ENCODE results near the gene F10. TPM values are rescaled to one million over a fixed set of nuclear protein-coding genes. Genes with fewer than 3 reads are reported as not detected.

The F10 gene
- polyA plus RNA-seq, 1 of the 3 experiments (the other 2 are of a cell fraction), result 12.5 TPM

- no peaks in the 10 kb centered on the region for H3K79me2 ChIP-seq (ENCODE audit: insufficient read depth)
- WGBS (ENCODE audit: low lambda C conversion rate), result 85% methylated on average over 17 of the region's 24 CpGs
- no peaks in the 10 kb centered on the region for H3K27me3 ChIP-seq (ENCODE audit: insufficient read depth)
- H3K9ac ChIP-seq, result no peak overlapping the region
- no peaks in the 10 kb centered on the region for H3F3A ChIP-seq (replicated peaks; ENCODE audit: insufficient read depth)
- DNase-seq, result no peak
- no peak overlapping the region for H3K4me3 ChIP-seq (ENCODE audit: low read depth in 2 of 2, low read length in 1 of 2)
- TF ChIP-seq CTCF (IDR thresholded peaks at IDR 0.05) (no peak), USF2 (IDR thresholded peaks at IDR 0.05; ENCODE audit: borderline replicate concordance, low read depth, low read length) (no peak), MXI1 (IDR thresholded peaks at IDR 0.05; ENCODE audit: low read depth, low read length) (no peak), IRF3 (IDR thresholded peaks at IDR 0.05; ENCODE audit: low read depth, low read length) (no peak), SMC3 (IDR thresholded peaks at IDR 0.05; ENCODE audit: low read depth, low read length) (no peak), TEAD4 (IDR thresholded peaks at IDR 0.05; ENCODE audit: borderline replicate concordance, insufficient read depth) (no peak), FOXM1 (IDR thresholded peaks at IDR 0.05; ENCODE audit: low read depth) (no peak), MAX (IDR thresholded peaks at IDR 0.05; ENCODE audit: low read depth) (no peak), RCOR1 (IDR thresholded peaks at IDR 0.05; ENCODE audit: low read length) (no peak), MEF2A (IDR thresholded peaks at IDR 0.05; ENCODE audit: borderline replicate concordance, low read depth) (no peak), FOXJ3 (CRISPR knock-in tag; IDR thresholded peaks at IDR 0.05) (no peak), USF1 (IDR thresholded peaks at IDR 0.05; ENCODE audit: borderline replicate concordance, low read depth) (no peak), GATA2 (CRISPR knock-in tag; IDR thresholded peaks at IDR 0.05) (no peak), FOSL2 (IDR thresholded peaks at IDR 0.05; ENCODE audit: borderline replicate concordance, low read depth) (no peak), EP300 (IDR thresholded peaks at IDR 0.05; ENCODE audit: borderline replicate concordance in 1 of 2, low read depth in 1 of 2, low read length in 1 of 2) (no peak)
- peaks cover 0 to 9% of the 10 kb centered on the region in 2 experiments; a peak in 1 of 4 replicates for H3K4me1 ChIP-seq (ENCODE audit: control insufficient read depth in 1 of 2, insufficient read depth in 2 of 2, low read depth in 1 of 2, low read length in 1 of 2)
- H3K36me3 ChIP-seq (replicated peaks in 1 of 2; ENCODE audit: control insufficient read depth in 1 of 2, insufficient read depth in 2 of 2, low read length in 1 of 2), result no peaks in the 10 kb centered on the region
- no peak overlapping the region for H3K4me2 ChIP-seq
- POLR2A ChIA-PET, result no interaction called here
- H4K20me1 ChIP-seq (ENCODE audit: insufficient read depth), result no peaks in the 10 kb centered on the region
- no peak overlapping the region for H2AFZ ChIP-seq (ENCODE audit: low read depth)
- H3K9me3 ChIP-seq, result no peaks in the 10 kb centered on the region
- H3K9me2 ChIP-seq, result no peaks in the 10 kb centered on the region
- CTCF ChIA-PET, result interaction anchor here (1.3 kb wide), 1 partner anchor 148 kb away, joined by 3 read pairs; no protein-coding TSS in a partner anchor
- no peak overlapping the region for H3K27ac ChIP-seq (ENCODE audit: low read depth in 2 of 2, low read length in 1 of 2)
Measured at GRCh38 chr13:113090806-113091205, 31.8 kb upstream of the F10 start.
